ENCODE measurements around the gene PHOSPHO1.
"Not testable (repeated sequence)": the region's sequence is repeated elsewhere in the genome, so short reads cannot be mapped to it uniquely, and the experiment has no call there.

The PHOSPHO1 gene

DNA sequence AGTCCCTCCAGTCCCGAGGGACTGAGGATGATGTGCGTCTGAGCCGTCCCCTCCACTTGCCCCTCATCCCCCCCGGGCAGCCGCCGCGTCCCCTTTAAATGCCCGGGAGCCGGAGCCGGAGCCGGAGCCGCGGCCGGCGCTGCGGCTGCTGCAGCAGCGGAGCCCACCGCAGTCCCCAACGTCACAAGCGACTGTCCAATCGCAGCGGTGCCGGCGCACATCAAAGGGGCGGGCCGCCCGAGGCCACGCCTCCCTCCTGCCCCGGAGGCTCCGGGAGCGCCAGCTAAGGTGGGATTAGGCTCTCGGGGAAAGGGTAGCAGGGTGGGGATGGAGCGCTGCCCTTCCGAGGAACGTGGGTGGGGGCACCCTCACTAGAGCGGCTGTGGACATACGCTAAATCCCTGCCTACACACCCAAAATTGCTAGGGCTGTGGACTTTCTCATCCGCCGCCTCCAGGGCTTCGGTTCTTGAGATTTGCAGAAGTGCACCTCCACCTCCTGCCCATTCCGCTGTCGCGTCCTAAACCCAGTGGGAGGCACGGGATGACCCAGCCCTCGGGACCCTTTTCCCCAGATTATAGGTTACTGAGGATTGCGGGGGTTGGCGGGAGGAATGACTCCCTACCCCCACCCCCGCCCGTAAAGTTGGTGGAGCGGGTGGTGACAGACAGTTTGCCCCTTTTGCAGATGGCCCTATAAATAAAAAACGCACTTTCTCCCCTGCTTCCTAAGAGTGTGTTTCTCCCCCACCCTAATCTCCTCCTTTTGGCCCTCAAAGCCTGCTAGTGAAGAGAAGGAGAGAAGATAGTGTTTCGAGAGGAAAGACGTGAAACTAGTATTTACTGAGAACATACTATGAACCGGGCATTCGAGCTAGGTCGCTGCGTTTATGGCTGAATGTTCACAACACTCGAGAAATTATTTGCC, at the start of gene PHOSPHO1:
TSS of gene PHOSPHO1 (minus strand) at position 152 of the 927 bp plus-strand sequence. CDS start 4,096 bp downstream, outside the sequence.
- DNase-seq = peak; percentile 51

- DNase-seq = no peak
Measured at GRCh38 chr17:49280061-49280460, 49.5 kb upstream of the PHOSPHO1 start.

DNA sequence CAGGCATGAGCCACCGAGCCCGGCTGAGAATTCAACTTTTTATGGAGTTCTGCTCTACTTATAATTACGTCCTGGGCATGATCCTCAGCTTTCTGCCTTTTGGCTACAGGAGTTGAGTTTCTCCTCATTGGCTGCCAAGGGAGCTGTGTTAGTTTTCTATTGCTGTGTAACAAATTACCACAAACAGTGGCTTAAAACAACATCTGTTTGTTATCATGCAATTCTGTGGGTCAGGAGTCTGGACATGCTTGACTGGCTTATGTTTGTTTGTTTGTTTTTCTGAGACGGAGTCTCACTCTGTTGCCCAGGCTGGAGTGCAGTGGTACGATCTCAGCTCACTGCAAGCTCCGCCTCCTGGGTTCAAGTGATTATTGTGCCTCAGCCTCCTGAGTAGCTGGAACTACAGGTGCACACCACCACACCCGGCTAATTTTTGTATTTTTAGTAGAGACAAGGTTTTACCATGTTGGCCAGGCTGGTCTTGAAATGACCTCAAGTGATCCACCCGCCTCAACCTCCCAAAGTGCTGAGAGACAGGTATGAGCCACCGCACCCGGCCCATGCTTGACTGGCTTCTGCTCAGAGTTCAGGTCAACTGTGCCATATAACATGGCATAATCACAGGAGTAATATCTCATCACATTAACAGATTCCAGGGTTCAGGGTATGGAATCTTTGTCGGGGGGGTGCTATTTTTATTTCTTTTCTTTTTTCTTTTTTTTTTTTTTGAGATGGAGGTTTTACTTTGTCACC, 48.9 kb upstream of the PHOSPHO1 start:
- DNase-seq = not testable (repeated sequence)

DNA sequence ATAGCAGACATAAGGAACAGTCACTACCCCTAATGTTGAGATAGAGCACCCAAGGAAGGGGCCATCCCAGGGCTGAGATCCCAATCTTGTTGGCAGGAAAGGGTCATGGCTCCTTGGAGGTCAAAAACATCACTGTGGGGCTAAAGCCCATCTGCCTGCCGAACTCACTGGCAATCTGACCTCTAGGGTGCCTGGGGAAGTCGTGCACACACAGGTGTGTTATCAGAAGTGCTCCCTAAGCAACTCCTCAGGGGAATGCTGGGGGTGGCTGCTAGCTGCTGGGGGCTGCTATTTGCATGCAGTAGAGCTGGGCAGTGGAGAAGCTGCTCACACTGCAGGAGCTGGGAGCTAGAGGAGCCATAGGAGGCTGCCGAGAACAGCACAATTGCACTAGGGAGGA, 47.5 kb upstream of the PHOSPHO1 start:
- no peak for DNase-seq

DNA sequence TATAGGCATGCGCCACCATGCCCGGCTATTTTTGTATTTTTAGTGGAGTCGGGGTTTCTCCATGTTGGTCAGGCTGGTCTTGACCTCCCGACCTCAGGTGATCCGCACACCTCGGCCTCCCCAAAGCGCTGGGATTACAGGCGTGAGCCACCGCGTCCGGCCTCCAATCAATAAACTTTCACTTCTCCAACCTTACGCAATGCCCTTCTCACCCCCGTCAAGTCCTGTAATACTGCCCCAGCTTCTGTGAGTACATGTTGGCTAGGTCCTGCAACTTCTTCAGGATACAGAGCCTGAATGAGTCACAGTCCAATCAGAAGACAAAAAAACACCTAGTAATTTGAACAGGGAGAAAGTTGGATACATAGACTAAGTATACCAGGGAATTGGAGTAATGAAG, 47.1 kb upstream of the PHOSPHO1 start:
- DNase-seq = no peak

GRCh38 chr17:49275981-49276380, 45.4 kb upstream of the PHOSPHO1 start:
- DNase-seq = not testable (repeated sequence)

DNA sequence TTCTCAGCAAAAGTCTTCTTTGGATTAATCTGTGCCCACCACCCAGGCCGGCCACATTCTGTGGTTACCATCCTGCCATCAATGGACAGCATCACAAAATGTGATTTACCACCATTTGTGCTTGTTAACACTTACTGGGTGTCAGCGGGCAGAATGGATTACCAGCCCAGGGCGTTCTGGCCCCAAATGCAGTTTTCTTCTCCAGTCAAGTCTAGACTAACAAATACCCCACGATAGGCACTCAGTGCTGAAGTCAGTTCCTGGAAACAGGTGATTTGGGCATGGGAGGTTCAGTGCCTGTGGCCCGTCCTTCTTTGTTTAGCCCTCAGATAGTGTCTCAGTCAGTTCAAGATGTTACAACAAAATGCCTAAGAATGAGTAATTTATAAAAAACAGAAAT, 38.8 kb upstream of the PHOSPHO1 start:
- DNase-seq = no peak

- no peak for DNase-seq
Measured at GRCh38 chr17:49267912-49268311, 37.3 kb upstream of the PHOSPHO1 start.

DNA sequence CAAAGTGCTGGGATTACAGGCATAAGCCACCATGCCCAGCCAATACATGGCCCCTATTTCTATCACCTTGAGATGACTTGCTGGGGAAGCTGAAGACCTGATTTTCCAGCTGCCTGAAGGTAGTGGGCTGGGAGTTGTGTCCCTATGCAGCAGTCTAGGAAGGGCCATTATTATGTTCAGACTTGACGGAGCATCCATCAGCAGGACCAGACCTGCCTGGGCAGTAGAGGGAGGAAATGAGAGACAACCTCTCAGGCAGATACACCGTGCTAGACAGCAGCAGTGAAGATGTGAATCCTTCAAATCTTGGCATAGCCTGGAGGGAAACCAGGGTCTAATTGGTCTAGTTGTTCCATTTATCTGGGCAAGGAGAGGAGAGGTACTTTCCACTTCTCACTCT, 35.6 kb upstream of the PHOSPHO1 start:
- no peak for DNase-seq

DNA sequence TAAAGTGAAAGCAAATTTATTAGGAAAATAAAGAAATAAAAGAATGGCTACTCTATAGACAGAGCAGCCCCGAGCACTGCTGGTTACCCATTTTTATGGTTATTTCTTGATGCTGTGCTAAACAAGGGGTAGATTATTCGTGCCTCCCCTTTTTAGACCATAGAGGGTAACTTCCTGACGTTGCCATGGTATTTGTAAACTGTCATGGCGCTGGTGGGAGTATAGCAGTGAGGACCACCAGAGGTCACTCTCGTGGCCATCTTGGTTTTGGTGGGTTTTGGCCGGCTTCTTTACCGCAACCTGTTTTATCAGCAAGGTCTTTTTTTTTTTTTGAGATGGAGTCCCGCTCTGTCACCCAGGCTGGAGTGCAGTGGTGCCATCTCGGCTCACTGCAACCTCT, 31.0 kb upstream of the PHOSPHO1 start:
- DNase-seq = not testable (repeated sequence)

DNA sequence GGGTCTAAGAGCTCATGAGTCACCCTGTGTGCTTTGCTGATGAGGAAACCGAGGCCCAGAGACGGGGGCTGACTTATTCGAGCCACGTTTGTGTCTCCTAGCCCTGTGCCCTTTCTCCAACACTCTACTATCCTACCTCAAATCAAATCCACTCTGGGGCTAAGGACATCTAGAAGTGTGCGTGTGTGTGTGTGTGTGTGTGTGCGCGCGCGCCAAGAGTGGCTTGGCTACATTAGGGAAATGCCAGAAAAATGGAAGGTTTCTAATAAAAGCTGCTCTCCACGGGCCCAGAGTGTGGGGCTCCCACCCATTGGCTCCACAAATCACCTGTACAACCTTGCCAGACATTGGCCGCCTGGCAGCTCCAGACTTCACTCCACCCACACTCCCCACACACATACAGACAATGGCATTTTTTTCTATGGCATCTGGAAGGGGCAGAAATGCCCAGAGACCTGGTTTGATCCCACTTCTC, 30.3 kb upstream of the PHOSPHO1 start:
- no peak for DNase-seq

- DNase-seq = no peak
Measured at GRCh38 chr17:49260011-49260816, 29.6 kb upstream of the PHOSPHO1 start.

DNA sequence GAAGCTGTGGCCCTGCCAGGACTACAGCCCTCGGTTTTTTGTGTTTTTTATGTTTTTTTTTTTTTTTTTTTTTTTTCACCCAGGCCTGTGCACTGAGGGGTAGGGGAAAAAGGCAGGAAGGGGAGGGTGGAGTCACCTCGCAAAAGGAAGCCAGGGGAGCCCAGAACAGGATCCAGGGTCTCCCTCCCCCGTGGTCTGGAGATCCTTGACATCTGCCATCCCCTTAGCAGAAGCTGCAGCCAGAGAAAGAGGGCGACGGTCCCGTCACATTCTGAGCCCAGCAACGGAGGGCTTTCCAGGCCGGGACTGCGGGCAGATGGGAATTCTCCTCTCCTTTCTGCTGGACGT, 29.1 kb upstream of the PHOSPHO1 start:
- no peak for DNase-seq

DNA sequence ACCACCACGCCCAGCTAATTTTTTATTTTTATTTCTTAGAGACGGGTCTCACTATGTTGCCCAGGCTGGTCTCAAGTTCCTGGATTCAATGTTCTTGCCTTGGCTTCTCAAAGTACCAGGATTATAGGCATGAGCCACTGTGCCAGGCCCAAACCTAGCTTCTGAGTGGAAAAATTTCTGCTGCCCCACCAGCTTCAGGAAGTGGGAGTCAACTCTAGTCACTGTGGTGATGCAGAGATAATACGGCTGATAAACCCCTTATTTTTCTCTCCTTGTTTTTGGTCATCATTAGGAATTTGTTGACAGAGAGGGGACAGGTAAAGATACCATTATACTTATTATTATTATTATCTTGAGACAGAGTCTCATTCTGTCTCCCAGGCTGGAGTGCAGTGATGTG, 27.8 kb upstream of the PHOSPHO1 start:
- no peak for DNase-seq

- DNase-seq = no peak
Measured at GRCh38 chr17:49255125-49255524, 24.5 kb upstream of the PHOSPHO1 start.

DNA sequence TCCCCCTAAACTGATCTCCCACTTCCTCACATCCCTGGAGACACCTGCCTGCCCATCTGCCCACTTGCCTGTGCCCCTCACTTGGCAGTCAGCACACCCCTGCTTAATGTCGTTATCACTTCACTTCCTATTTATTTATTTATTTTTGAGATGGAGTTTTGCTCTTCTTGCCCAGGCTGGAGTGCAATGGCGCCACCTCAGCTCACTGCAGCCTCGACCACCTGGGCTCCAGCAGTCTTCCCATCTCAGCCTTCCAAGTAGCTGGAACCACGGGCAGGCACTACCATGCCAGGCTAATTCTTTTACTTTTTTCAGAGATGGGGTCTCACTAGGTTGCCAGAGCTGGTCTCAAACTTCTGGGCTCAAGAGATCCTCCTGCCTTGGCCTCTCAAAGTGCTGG, 23.5 kb upstream of the PHOSPHO1 start:
- DNase-seq = no peak

DNA sequence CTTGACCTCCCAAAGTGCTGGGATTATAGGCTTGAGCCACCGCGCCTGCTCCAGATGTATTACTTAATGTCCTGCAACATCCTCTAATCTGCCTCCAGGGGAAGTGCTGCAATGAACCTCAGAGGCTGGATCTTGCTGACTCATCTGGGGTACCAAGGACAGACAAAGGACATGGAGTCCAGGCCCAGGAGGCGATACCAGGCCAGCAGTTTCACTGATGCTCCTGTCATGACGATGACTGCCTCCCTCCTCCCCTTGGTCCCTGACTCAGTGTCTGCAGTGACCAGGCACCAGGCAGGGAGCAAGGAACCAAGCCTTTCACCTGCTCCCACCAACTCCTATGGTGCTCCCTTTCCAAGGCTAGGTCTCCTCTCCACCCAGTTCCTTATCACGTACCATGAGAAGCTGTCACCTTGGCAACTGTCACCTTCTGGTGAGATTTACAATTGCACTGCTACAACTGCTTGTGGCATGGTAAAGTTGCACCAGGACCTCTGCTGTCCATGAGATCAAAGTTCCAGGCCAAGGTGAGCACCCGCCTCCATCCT, 21.6 kb upstream of the PHOSPHO1 start:
- no peak for DNase-seq

DNA sequence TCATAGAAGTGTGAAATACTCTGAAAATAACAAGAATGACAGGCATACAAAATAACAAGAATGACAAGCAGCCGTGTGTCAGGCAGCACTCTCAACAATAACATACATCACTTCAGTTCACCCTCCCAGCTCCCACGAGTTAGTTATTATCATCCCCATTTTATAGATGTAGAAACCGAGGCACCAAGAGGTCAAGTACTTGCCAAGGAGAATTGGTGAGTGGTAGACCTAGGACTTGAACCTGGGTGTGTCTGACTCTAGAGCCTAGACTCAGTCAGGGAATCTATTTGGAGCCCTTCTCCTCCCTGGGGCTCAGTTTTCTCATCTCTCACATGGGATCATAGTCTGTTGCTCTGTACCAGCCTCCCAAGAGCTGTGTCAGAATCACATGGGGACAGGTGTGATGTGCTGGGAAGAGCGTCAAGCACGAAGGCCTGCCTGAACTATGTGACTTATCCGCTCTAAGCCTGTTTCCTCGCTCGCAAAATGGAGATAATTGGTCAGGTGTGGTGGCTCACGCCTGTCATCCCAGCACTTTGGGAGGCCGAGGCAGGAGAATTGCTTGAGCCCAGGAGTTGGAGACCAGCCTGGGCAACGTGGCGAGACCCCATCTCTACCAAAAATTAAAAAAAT, 19.4 kb upstream of the PHOSPHO1 start:
- DNase-seq = no peak

DNA sequence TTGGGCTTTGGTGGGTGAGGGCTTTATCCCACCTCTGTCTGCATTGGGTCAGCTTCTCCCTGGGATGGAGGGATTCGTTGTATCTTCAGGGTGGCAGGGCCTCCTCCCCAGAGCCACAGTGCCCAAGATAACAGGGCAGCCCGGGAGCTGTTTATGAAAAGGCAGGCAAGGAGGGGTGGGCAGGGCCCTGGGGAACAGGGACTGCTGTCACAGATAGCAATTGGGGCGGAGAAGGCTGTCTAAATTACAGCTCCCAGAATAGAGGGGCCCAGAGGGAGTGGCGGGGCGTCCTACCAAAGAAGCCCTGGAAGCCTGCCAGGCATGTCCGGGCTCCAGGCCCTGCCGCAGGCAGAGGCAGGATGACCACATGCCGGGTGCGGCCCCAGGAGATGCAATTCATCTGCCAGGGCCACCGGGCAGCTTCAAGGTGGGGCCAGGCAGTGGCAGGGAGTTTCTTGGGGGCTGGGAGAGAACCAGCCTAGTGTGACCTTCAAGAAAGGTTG, 18.8 kb upstream of the PHOSPHO1 start:
- no peak for DNase-seq

GRCh38 chr17:49247944-49248343, 17.4 kb upstream of the PHOSPHO1 start:
- DNase-seq = no peak

DNA sequence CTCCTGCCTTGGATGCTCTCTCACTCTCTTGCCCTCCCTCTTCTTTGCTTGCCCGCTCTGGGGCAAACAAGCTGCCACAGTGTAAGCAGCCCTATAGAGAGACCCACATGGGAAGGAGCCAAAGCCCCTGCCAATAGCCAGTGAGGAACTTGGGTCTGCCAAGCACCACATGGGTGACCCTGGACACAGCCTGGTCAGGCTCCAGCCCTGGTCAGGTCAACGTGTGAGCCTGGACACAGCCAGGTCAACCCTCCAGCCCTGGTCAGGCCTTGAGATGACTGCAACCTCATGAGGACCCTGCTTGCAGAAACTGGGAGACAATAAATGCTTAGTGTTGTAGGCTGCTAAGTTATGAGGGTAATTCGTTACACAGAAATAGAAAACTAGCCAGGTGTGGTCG, 14.3 kb upstream of the PHOSPHO1 start:
- DNase-seq = no peak

GRCh38 chr17:49242813-49243212, 12.2 kb upstream of the PHOSPHO1 start:
- no peak for DNase-seq

Data from DMS79 (cell line).